ENCODE data around the gene PAK6.

Gene PAK6

GRCh38 chr15:40303576-40303975 lies 64.7 kb downstream of the PAK6 start:
- no peak overlapping the region for H3K9ac ChIP-seq (ENCODE audit: low read length)
- peaks cover 21% of the 10 kb centered on the region for H3K27me3 ChIP-seq (ENCODE audit: control insufficient read depth, insufficient read depth, low read length)
- H3K9me3 ChIP-seq (ENCODE audit: control insufficient read depth, low read length), result no peaks in the 10 kb centered on the region
- no peaks in the 10 kb centered on the region for H3K4me1 ChIP-seq (ENCODE audit: control insufficient read depth, insufficient read depth, low read length)
- no peak overlapping the region for H3K4me3 ChIP-seq (ENCODE audit: low read length)
- no peaks in the 10 kb centered on the region for H3K36me3 ChIP-seq (ENCODE audit: control insufficient read depth, insufficient read depth, low read length)

DNA sequence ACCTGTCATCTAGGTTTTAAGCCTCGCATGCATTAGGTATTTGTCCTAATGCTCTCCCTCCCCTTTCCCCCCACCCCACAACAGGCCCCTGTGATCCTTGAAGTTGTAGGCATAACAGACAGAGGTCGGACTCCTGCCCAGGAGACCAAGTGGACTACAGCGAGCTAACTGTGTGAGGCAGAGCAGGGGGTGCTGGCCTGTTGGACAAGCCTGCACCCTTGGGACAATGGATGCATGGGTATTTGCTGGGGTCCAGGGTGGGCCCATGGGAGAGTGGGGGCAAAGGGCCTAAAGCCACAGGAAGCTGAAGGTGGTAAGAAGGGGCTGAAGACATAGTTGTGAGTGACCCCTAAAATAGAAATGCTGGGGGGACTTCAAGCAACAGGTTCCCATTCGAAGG lies 66.4 kb downstream of the PAK6 start:
- Histone ChIP-seq H3K4me3 (ENCODE audit: low read length) (no peak overlapping the region), H3K9ac (ENCODE audit: low read length) (no peak overlapping the region), H3K27me3 (ENCODE audit: control insufficient read depth, insufficient read depth, low read length) (peaks cover 21% of the 10 kb centered on the region), H3K9me3 (ENCODE audit: control insufficient read depth, low read length) (no peaks in the 10 kb centered on the region), H3K36me3 (ENCODE audit: control insufficient read depth, insufficient read depth, low read length) (no peaks in the 10 kb centered on the region), H3K4me1 (ENCODE audit: control insufficient read depth, insufficient read depth, low read length) (peaks cover 8% of the 10 kb centered on the region)

GRCh38 chr15:40306371-40306770 lies 67.5 kb downstream of the PAK6 start:
- H3K9ac ChIP-seq (ENCODE audit: low read length), result no peak overlapping the region
- peaks cover 8% of the 10 kb centered on the region for H3K4me1 ChIP-seq (ENCODE audit: control insufficient read depth, insufficient read depth, low read length)

DNA sequence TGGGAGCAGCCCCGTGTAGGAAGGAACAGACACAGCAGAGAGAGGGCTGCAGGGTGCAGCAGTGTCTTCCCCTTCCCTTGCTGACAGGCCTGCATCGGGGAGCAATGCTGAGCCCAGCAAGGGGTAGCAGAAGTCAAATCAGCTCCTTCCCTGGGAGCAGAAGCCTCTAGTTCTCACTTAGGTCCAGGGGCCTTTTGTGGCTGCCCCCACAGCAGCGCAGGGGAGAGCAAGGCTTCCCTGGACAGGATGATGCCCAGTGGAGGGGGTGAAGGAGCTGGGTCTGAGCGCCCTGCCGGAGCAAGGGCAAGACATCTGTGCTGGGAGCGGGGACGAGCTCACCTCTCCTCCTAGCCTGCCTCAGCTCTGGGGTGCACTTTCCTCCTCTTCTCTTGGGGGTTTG lies 68.0 kb downstream of the PAK6 start:
- Histone ChIP-seq H3K4me1 (ENCODE audit: control insufficient read depth, insufficient read depth, low read length) (peaks cover 8% of the 10 kb centered on the region), H3K27me3 (ENCODE audit: control insufficient read depth, insufficient read depth, low read length) (peaks cover 21% of the 10 kb centered on the region), H3K9ac (ENCODE audit: low read length) (no peak overlapping the region), H3K9me3 (ENCODE audit: control insufficient read depth, low read length) (no peaks in the 10 kb centered on the region), H3K36me3 (ENCODE audit: control insufficient read depth, insufficient read depth, low read length) (no peaks in the 10 kb centered on the region), H3K4me3 (ENCODE audit: low read length) (no peak overlapping the region)

More at GRCh38 chr15:40306371-40306770, 67.5 kb downstream of the PAK6 start:
- Histone ChIP-seq H3K36me3 (ENCODE audit: control insufficient read depth, insufficient read depth, low read length) (no peaks in the 10 kb centered on the region), H3K4me3 (ENCODE audit: low read length) (no peak overlapping the region), H3K27me3 (ENCODE audit: control insufficient read depth, insufficient read depth, low read length) (peaks cover 24% of the 10 kb centered on the region), H3K9me3 (ENCODE audit: control insufficient read depth, low read length) (no peaks in the 10 kb centered on the region)

DNA sequence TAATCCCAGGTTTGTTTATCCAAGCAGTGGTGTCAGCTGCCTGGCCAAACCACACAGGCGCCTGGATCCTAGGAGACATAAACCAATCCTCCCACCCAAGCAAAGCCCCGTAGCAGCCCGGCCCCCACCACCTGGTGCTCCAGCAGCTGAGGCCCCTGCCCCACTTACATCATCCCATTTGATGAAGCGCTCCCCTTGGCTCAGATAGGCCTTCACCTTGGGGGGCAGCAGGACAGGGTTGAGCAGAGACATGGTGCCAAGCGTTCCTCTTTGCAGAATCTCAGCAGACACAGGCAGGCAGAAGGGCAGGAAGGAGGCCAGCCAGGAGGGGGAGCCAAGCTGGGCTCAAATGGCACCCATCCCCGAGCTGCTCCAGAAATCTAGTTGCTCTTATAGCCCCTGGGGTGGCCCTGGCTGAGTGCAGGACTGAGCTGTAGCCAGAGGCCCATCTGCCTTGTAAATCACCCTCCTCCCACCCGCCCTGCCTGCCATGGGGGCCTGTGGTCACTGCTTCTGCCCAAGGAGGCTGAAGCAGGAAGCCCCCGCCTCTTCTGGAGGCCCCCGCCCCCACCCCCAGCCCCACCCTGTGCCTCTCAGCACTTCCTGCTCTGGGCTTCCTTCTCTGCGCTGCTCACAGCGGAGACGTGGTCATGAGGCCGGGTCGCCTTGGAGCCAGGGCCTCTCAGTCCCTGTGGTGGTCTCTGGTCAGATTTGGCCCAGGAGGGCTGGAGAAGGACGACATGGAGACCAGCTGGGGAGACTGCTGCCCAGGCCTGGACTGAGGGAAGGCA lies 68.8 kb downstream of the PAK6 start, which contains the start of gene PLCB2:
Gene PLCB2, minus strand, starts transcription at position 515 of the 791 bp plus-strand sequence. Its CDS starts 263 bp downstream, at position 252.
- Histone ChIP-seq H3K9ac (ENCODE audit: low read length) (no peak within 1 kb of the TSS), H3K4me3 (ENCODE audit: low read length) (no peak within 1 kb of the TSS), H3K27me3 (ENCODE audit: control insufficient read depth, insufficient read depth, low read length) (peaks cover 19% of the 10 kb centered on the region), H3K9me3 (ENCODE audit: control insufficient read depth, low read length) (no peaks in the 10 kb centered on the region), H3K4me1 (ENCODE audit: control insufficient read depth, insufficient read depth, low read length) (peaks cover 8% of the 10 kb centered on the region), H3K36me3 (ENCODE audit: control insufficient read depth, insufficient read depth, low read length) (no peaks in the 10 kb centered on the region)

DNA sequence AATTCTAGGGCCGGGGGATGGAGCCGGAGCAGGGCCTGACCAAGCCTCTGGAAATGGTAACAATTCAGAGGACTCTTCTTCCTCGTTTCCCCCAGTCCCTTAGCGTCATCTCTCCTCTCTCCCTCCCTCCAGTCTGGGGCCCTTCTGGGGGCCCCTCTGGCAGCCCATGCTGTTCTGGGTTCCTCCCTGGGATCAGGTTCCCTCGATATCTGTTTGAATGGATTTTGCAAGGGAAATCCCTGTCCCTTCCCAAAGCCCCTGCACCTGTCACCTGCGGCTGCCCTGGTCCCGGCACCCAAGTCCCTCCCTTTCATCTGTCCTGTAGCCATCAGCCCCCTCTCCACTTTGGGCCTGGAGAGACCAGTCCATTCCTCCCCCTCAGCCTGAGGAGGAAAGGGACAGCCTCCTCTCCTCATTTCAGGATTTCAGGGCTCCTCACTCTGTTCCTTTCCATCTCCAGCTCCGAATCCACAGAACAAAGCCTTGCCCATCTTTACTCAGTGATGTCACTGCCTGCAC lies 70.5 kb downstream of the PAK6 start:
- H3K9me3 ChIP-seq (ENCODE audit: control insufficient read depth, low read length), result no peaks in the 10 kb centered on the region
- H3K27me3 ChIP-seq (ENCODE audit: control insufficient read depth, insufficient read depth, low read length), result peaks cover 17% of the 10 kb centered on the region
- no peak overlapping the region for H3K9ac ChIP-seq (ENCODE audit: low read length)
- H3K4me3 ChIP-seq (ENCODE audit: low read length), result no peak overlapping the region
- H3K36me3 ChIP-seq (ENCODE audit: control insufficient read depth, insufficient read depth, low read length), result no peaks in the 10 kb centered on the region
- peaks cover 13% of the 10 kb centered on the region for H3K4me1 ChIP-seq (ENCODE audit: control insufficient read depth, insufficient read depth, low read length)

- H3K27me3 ChIP-seq (ENCODE audit: control insufficient read depth, insufficient read depth, low read length), result peaks cover 17% of the 10 kb centered on the region
- H3K4me3 ChIP-seq (ENCODE audit: low read length), result no peak overlapping the region
- no peaks in the 10 kb centered on the region for H3K9me3 ChIP-seq (ENCODE audit: control insufficient read depth, low read length)
- no peaks in the 10 kb centered on the region for H3K36me3 ChIP-seq (ENCODE audit: control insufficient read depth, insufficient read depth, low read length)
- no peak overlapping the region for H3K9ac ChIP-seq (ENCODE audit: low read length)
- H3K4me1 ChIP-seq (ENCODE audit: control insufficient read depth, insufficient read depth, low read length), result peaks cover 13% of the 10 kb centered on the region
These were observed 71.4 kb downstream of the PAK6 start for GRCh38 chr15:40310001-40310959.

DNA sequence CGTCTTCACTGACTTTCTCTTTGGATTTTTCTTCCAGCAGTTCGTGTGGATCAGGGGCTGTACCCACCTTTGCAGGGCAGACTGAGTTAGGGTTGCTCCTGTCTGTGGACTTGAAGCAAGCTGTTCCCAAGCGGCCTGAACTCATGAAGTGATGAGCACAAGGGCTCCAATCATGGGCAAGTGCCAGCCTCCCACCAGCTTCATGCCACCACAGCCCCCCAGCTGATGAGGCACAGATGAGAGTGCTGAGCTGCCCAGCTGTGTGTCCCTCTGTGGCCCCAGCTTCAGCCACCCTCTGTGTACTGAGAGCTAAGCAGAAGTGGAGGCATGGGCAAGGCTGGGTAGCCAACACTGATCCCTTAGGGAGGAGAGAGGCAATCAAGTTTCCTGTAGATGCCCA lies 72.1 kb downstream of the PAK6 start:
- peaks cover 13% of the 10 kb centered on the region for H3K4me1 ChIP-seq (ENCODE audit: control insufficient read depth, insufficient read depth, low read length)
- H3K9me3 ChIP-seq (ENCODE audit: control insufficient read depth, low read length), result no peaks in the 10 kb centered on the region
- H3K9ac ChIP-seq (ENCODE audit: low read length), result no peak overlapping the region
- no peak overlapping the region for H3K4me3 ChIP-seq (ENCODE audit: low read length)
- no peaks in the 10 kb centered on the region for H3K36me3 ChIP-seq (ENCODE audit: control insufficient read depth, insufficient read depth, low read length)
- H3K27me3 ChIP-seq (ENCODE audit: control insufficient read depth, insufficient read depth, low read length), result peaks cover 17% of the 10 kb centered on the region

DNA sequence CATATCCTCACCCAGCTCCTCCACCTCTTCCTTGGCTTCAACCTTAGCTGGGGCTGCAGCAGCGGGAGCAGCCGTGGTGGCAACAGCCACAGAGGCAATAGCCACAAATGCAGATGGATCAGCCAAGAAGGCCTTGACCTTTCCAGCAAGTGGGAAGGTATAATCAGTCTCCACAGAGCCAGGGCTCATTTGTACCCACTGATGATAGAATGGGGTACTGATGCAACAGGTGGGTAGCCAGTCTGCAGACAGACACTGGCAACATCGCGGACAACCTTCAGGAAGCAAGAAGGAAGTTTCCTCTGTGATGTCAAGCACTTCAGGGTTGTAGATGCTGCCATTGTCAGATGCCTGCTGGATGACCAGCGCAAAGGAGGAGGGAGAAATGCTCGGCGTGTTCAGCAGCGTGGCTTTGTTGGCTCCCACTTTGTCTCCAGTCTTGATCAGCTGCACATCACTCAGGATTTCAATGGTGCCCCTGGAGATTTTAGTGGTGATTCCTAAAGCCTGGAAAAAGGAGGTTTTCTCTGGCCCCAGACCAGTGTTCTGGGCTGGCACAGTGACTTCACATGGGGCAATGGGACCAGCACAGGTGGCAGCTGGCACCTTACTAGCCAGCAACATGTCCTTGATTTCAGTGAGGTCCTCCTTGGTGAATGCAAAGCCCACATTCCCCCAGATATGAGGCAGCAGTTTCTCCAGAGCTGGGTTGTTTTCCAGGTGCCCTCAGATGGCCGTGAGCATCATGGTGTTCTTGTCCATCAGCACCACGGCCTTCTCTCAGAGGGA lies 73.7 kb downstream of the PAK6 start:
- H3K4me3 ChIP-seq (ENCODE audit: low read length), result no peak overlapping the region
- no peaks in the 10 kb centered on the region for H3K9me3 ChIP-seq (ENCODE audit: control insufficient read depth, low read length)
- peaks cover 13% of the 10 kb centered on the region for H3K4me1 ChIP-seq (ENCODE audit: control insufficient read depth, insufficient read depth, low read length)
- no peak overlapping the region for H3K9ac ChIP-seq (ENCODE audit: low read length)
- H3K27me3 ChIP-seq (ENCODE audit: control insufficient read depth, insufficient read depth, low read length), result peaks cover 11% of the 10 kb centered on the region
- H3K36me3 ChIP-seq (ENCODE audit: control insufficient read depth, insufficient read depth, low read length), result no peaks in the 10 kb centered on the region

- H3K4me1 ChIP-seq (ENCODE audit: control insufficient read depth, insufficient read depth, low read length), result peaks cover 13% of the 10 kb centered on the region
- peaks cover 7% of the 10 kb centered on the region for H3K27me3 ChIP-seq (ENCODE audit: control insufficient read depth, insufficient read depth, low read length)
- no peak overlapping the region for H3K9ac ChIP-seq (ENCODE audit: low read length)
- no peak overlapping the region for H3K4me3 ChIP-seq (ENCODE audit: low read length)
- H3K36me3 ChIP-seq (ENCODE audit: control insufficient read depth, insufficient read depth, low read length), result no peaks in the 10 kb centered on the region
- no peaks in the 10 kb centered on the region for H3K9me3 ChIP-seq (ENCODE audit: control insufficient read depth, low read length)
These were observed 74.9 kb downstream of the PAK6 start for GRCh38 chr15:40313531-40314398.

Data from mucosa of stomach (tissue), 1 donor.